ENCODE results near the gene BAK1. TPM values are rescaled to one million over a fixed set of nuclear protein-coding genes. Genes with fewer than 3 reads are reported as not detected.

Gene BAK1
- total RNA-seq, 1 experiment from 2014 or later: 40.0 TPM

- Histone ChIP-seq H3K4ac (ENCODE audit: low read depth, low read length) (no peak overlapping the region), H3K27ac (ENCODE audit: insufficient read length, low read depth, low read length) (no peak overlapping the region), H3K23me2 (ENCODE audit: insufficient read length, low read depth, low read length, poor library complexity, severe bottlenecking) (peaks cover 7% of the 10 kb centered on the region), H3T11ph (ENCODE audit: low read length) (no peak overlapping the region), H2BK20ac (ENCODE audit: low read depth, low read length, poor library complexity, severe bottlenecking) (no peak overlapping the region), H2BK12ac (ENCODE audit: insufficient read length, low read depth, low read length) (no peak overlapping the region), H4K91ac (ENCODE audit: insufficient read length, low read depth, low read length) (no peak overlapping the region), H3K79me2 (ENCODE audit: insufficient read depth, low read length) (no peaks in the 10 kb centered on the region), H3K23ac (ENCODE audit: insufficient read length, low read depth, low read length) (no peak overlapping the region), H2AFZ (ENCODE audit: low read length) (no peak overlapping the region), H4K5ac (ENCODE audit: insufficient read length, low read depth, low read length) (no peak overlapping the region), H3K9me3 (ENCODE audit: control insufficient read depth, low read depth, low read length) (no peaks in the 10 kb centered on the region), H3K27me3 (ENCODE audit: insufficient read depth, low read length) (no peaks in the 10 kb centered on the region; the same call in 1 of the 2 replicates), H3K4me2 (ENCODE audit: insufficient read depth, insufficient read length, low read length) (peak overlapping the region; percentile 55), H3K18ac (ENCODE audit: insufficient read length, low read depth, low read length) (no peak overlapping the region), H2BK15ac (ENCODE audit: low read depth, low read length) (no peak overlapping the region), H4K20me1 (ENCODE audit: control insufficient read depth, insufficient read depth, insufficient read length) (no peaks in the 10 kb centered on the region), H2BK5ac (ENCODE audit: insufficient read length, low read length) (no peak overlapping the region), H2AK5ac (ENCODE audit: insufficient read length, low read length) (no peak overlapping the region), H3K4me1 (ENCODE audit: insufficient read depth, low read length) (no peaks in the 10 kb centered on the region), H3K79me1 (ENCODE audit: insufficient read depth, low read depth, low read length, poor library complexity, severe bottlenecking) (no peaks in the 10 kb centered on the region), H3K56ac (ENCODE audit: insufficient read length, low read depth, low read length) (no peak overlapping the region), H4K8ac (replicated peaks; ENCODE audit: insufficient read length, low read depth, low read length) (no peak overlapping the region), H2BK120ac (ENCODE audit: low read depth, low read length, poor library complexity, severe bottlenecking) (no peak overlapping the region), H3K9ac (ENCODE audit: extremely low read depth, insufficient read length, low read length) (no peak overlapping the region), H3K14ac (ENCODE audit: insufficient read depth, low read length) (no peak overlapping the region)
- TF ChIP-seq CTCF (conservative IDR thresholded peaks at IDR 0.05): no peak
- Mint-ChIP-seq H3K4me1 (peaks cover 34 to 48% of the 10 kb centered on the region in 2 experiments), H3K9me3 (peaks cover 0 to 6% of the 10 kb centered on the region in 2 experiments; a peak in 2 of 5 replicates), H3K27ac (no peak overlapping the region; a peak in 1 of 7 replicates), H3K36me3 (ENCODE audit: insufficient read depth in 1 of 3, low read depth in 3 of 3) (no peaks in the 10 kb centered on the region; a peak in 1 of 7 replicates), H3K4me3 (peak overlapping the region in 1 of 2 experiments; percentile 57; a peak in 4 of 5 replicates), H3K27me3 (ENCODE audit: low read depth) (peaks cover 13% of the 10 kb centered on the region)
- no CpG with 5 or more reads among the region's 4 CpGs for WGBS (ENCODE audit: extremely low coverage, insufficient read length, low lambda C conversion rate)
- no peak for DNase-seq
These were observed 13.3 kb upstream of the BAK1 start for GRCh38 chr6:33593414-33593727.
